ENCODE data around the gene PRR4.

DNA sequence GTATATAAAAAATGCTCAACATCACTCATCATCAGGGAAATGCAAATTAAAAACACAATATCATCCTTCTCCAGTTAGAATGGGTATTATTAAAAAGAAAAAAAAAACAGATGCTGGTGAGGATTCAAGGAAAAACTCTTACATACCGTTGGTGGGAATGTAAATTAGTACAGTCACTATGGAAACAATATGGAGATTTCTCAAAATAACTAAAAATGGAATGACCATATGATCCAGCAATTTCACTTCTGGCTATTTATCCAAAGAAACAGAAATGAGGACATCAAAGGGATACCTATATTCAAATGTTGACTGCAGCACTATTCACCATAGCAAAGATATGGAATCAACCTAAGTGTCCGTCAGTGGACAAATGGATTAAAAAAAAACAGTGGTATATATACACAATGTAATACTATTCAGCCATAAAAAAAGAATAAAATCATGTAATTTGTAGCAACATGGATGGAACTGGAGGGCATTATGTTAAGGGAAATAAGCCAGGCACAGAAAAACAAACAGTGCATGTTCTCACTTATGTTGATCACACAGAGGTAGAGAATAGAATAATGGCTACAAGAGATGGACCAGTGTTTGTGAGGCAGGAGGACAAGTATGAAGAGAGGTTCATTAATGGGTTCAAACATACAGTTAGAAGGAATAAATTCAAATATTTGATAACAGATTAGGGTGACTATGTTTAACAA, 14.4 kb upstream of the PRR4 start:
- TF ChIP-seq MXI1 (IDR thresholded peaks at IDR 0.05; ENCODE audit: low read depth, low read length) = no peak
- TF ChIP-seq, protein P1, sequence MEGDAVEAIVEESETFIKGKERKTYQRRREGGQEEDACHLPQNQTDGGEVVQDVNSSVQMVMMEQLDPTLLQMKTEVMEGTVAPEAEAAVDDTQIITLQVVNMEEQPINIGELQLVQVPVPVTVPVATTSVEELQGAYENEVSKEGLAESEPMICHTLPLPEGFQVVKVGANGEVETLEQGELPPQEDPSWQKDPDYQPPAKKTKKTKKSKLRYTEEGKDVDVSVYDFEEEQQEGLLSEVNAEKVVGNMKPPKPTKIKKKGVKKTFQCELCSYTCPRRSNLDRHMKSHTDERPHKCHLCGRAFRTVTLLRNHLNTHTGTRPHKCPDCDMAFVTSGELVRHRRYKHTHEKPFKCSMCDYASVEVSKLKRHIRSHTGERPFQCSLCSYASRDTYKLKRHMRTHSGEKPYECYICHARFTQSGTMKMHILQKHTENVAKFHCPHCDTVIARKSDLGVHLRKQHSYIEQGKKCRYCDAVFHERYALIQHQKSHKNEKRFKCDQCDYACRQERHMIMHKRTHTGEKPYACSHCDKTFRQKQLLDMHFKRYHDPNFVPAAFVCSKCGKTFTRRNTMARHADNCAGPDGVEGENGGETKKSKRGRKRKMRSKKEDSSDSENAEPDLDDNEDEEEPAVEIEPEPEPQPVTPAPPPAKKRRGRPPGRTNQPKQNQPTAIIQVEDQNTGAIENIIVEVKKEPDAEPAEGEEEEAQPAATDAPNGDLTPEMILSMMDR (IDR thresholded peaks at IDR 0.05) = no peak
- TF ChIP-seq TAF1 (IDR thresholded peaks at IDR 0.05; ENCODE audit: borderline replicate concordance, low read depth, low read length) = no peak
- no peak for TF ChIP-seq NFIC (IDR thresholded peaks at IDR 0.05; ENCODE audit: borderline replicate concordance)

All from SK-N-SH (cell line).